ENCODE data around the gene USP22.
"Not testable (repeated sequence)": the region's sequence is repeated elsewhere in the genome, so short reads cannot be mapped to it uniquely, and the experiment has no call there.

The USP22 gene

GRCh38 chr17:21042458-21043295, at the start of gene USP22:
Gene USP22, minus strand, starts transcription at chr17:21043011. Its CDS starts 176 bp downstream, at chr17:21042835.
- peak in 1 of 2 experiments; percentile 95 for DNase-seq

- no peak for DNase-seq
Observed at GRCh38 chr17:21090902-21091618, 48.2 kb upstream of the USP22 start.

- DNase-seq, result no peak
Observed at GRCh38 chr17:21089933-21090901, 47.4 kb upstream of the USP22 start.

- no peak for DNase-seq
Observed at GRCh38 chr17:21089145-21089544, 46.3 kb upstream of the USP22 start.

GRCh38 chr17:21085707-21086106, 42.9 kb upstream of the USP22 start:
- no peak for DNase-seq

- DNase-seq, result not testable (repeated sequence)
Observed at GRCh38 chr17:21085280-21085679, 42.5 kb upstream of the USP22 start.

- DNase-seq, result no peak
Observed at GRCh38 chr17:21082001-21082436, 39.2 kb upstream of the USP22 start.

- no peak for DNase-seq
Observed at GRCh38 chr17:21079196-21079595, 36.4 kb upstream of the USP22 start.

GRCh38 chr17:21078016-21078780, 35.4 kb upstream of the USP22 start:
- no peak for DNase-seq

- DNase-seq, result no peak
Observed at GRCh38 chr17:21077281-21077680, 34.5 kb upstream of the USP22 start.

- no peak for DNase-seq
Observed at GRCh38 chr17:21076242-21076641, 33.4 kb upstream of the USP22 start.

GRCh38 chr17:21075739-21076085, 32.9 kb upstream of the USP22 start:
- no peak for DNase-seq

- no peak for DNase-seq
Observed at GRCh38 chr17:21072745-21073197, 30.0 kb upstream of the USP22 start.

- no peak for DNase-seq
Observed at GRCh38 chr17:21066394-21066793, 23.6 kb upstream of the USP22 start.

GRCh38 chr17:21061971-21062526, 19.2 kb upstream of the USP22 start:
- DNase-seq, result no peak

GRCh38 chr17:21061158-21061835, 18.5 kb upstream of the USP22 start:
- no peak for DNase-seq

GRCh38 chr17:21059761-21060160, 16.9 kb upstream of the USP22 start:
- DNase-seq, result no peak

GRCh38 chr17:21058098-21058893, 15.5 kb upstream of the USP22 start:
- no peak for DNase-seq

- not testable (repeated sequence) for DNase-seq
Observed at GRCh38 chr17:21053056-21053455, 10.2 kb upstream of the USP22 start.

- no peak for DNase-seq
Observed at GRCh38 chr17:21049457-21049856, 6.6 kb upstream of the USP22 start.

Measured in NCI-H1930 (cell line).